Measurements from ENCODE around the gene ZDHHC17. TPM values are rescaled to one million over a fixed set of nuclear protein-coding genes. Genes with fewer than 3 reads are reported as not detected.

ZDHHC17 gene
- polyA plus RNA-seq, 1 experiment = 34.5 TPM

DNA sequence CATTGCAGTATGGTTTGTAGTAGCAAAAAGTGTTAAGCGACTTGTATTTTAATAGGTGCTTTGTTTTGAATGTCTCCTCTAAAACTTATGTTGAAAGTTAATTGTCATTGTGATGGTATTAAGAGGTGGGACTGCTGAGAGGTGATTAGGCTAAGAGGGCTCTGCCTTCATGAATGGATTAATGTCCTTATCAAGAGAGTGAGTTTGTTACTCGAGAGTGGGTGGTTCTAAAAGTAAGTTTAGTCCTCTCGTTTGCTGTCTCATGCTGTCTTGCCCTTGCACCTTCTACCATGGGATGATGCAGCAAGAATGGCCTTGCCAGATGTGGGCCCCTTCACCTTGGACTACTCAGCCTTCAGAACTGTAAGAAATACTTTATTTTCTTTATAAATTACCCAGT, 17.4 kb downstream of the ZDHHC17 start:
- Histone ChIP-seq H3K27me3 (ENCODE audit: control insufficient read depth, insufficient read depth, low read length) (no peaks in the 10 kb centered on the region), H3K36me3 (ENCODE audit: control insufficient read depth, insufficient read depth, low read length) (no peaks in the 10 kb centered on the region), H3K4me3 (ENCODE audit: low read depth, low read length) (no peak overlapping the region)
- TF ChIP-seq, protein P1, sequence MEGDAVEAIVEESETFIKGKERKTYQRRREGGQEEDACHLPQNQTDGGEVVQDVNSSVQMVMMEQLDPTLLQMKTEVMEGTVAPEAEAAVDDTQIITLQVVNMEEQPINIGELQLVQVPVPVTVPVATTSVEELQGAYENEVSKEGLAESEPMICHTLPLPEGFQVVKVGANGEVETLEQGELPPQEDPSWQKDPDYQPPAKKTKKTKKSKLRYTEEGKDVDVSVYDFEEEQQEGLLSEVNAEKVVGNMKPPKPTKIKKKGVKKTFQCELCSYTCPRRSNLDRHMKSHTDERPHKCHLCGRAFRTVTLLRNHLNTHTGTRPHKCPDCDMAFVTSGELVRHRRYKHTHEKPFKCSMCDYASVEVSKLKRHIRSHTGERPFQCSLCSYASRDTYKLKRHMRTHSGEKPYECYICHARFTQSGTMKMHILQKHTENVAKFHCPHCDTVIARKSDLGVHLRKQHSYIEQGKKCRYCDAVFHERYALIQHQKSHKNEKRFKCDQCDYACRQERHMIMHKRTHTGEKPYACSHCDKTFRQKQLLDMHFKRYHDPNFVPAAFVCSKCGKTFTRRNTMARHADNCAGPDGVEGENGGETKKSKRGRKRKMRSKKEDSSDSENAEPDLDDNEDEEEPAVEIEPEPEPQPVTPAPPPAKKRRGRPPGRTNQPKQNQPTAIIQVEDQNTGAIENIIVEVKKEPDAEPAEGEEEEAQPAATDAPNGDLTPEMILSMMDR (IDR thresholded peaks at IDR 0.05; ENCODE audit: insufficient read depth, low read depth, low read length) = no peak
- no peak for DNase-seq (ENCODE audit: low read depth)
- POLR2A ChIA-PET = no interaction called here
- CTCF ChIA-PET = no interaction called here

DNA sequence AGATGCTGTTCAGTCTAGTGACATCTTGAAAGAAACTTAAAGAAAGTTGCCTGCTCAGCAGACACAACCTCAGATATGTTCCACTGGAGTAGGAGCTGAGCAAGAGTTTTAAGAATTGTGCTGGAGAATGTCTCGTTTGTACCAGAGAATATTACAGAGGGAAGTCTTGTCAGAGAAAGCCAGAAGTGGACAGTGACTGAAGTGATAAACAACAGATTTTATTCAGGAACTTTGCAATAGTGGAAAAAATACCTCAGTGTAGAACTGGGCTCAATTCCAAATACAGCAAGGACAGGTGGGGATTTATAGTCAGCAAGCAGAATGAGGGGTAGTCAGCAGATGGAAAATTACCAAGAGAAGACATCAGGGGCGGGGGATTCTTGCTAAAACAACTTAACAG, 18.6 kb downstream of the ZDHHC17 start:
- CTCF ChIA-PET = interaction anchor here (1.0 kb wide), 1 partner anchor 8 kb away, joined by 3 read pairs; no protein-coding TSS in a partner anchor
- POLR2A ChIA-PET = no interaction called here
- TF ChIP-seq, protein P1 (IDR thresholded peaks at IDR 0.05; ENCODE audit: insufficient read depth, low read depth, low read length) = no peak
- Histone ChIP-seq H3K4me3 (ENCODE audit: low read depth, low read length) (no peak overlapping the region), H3K36me3 (ENCODE audit: control insufficient read depth, insufficient read depth, low read length) (no peaks in the 10 kb centered on the region), H3K27me3 (ENCODE audit: control insufficient read depth, insufficient read depth, low read length) (no peaks in the 10 kb centered on the region)
- DNase-seq (ENCODE audit: low read depth) = no peak

DNA sequence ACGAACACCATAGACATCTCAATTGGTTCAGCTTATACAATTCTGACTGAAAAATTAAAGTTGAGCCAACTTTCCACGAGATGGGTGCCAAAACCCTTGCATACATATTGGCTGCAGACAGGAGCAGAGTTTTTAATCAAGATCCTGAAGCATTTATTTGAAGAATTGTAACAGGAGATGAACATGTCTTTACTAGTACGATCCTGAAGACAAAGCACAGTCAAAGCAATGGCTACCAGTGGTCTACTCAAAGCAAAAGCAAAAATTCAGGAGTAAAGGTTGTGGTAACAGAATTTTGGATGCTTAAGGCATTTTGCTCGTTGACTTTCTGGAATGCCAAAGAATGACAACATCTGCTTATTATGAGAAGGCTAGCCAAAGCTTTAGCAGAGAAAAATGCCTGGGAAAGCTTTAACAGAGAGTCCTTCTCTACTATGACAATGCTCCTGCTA, 20.7 kb downstream of the ZDHHC17 start:
- Histone ChIP-seq H3K27me3 (ENCODE audit: control insufficient read depth, insufficient read depth, low read length) (no peaks in the 10 kb centered on the region), H3K4me3 (ENCODE audit: low read depth, low read length) (no peak overlapping the region), H3K36me3 (ENCODE audit: control insufficient read depth, insufficient read depth, low read length) (no peaks in the 10 kb centered on the region)
- POLR2A ChIA-PET = interaction anchor here (0.8 kb wide), 1 partner anchor 100 kb away, joined by 4 read pairs; no protein-coding TSS in a partner anchor
- TF ChIP-seq, protein P1 (IDR thresholded peaks at IDR 0.05; ENCODE audit: insufficient read depth, low read depth, low read length) = no peak
- CTCF ChIA-PET = interaction anchor here (1.2 to 2.1 kb wide), 2 partner anchors 20 to 163 kb away, joined by 4 to 5 read pairs; no protein-coding TSS in a partner anchor
- DNase-seq (ENCODE audit: low read depth) = peak; percentile 52

DNA sequence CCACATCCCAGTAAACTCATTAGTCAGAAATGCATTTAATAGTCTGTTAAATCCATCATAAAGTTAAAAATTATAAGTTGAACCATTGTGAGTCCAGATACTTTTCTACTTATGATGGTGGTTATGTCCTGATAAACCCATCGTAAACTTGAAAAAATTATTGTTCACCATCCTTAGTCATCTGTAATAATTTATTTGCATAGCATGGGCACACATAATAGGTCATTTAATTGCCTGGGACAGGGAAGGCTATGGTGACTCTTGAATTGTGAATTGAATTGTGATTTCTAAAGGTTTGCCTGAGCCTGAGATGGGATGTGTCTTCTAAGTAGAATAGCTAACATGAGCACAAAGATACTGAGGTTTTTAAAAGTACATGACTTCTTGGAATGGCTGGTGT, 21.5 kb downstream of the ZDHHC17 start:
- CTCF ChIA-PET = interaction anchor here (0.6 to 2.1 kb wide), 4 partner anchors 19 to 154 kb away, joined by 3 to 5 read pairs (median 3); no protein-coding TSS in a partner anchor

DNA sequence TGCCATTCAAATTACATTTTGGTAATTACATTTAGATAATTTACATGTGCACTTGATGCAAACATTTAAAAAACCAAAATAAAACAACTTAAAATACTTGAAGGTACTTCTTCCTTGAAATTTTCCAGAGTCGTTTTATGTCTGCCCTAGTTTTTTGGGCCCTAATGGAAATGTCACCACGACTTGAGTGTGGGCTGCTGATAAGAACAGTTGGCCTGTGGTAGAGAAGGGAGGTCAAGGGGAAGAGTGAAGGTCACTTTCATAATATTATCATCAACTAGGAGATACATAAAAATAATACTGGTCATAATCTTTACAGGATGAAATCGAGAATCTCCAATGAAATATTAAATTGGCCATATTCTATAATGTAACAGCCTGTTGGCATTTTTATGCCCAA, 23.1 kb downstream of the ZDHHC17 start:
- H3K4me3 ChIP-seq (ENCODE audit: low read depth, low read length) = no peak overlapping the region
- TF ChIP-seq, protein P1 (IDR thresholded peaks at IDR 0.05; ENCODE audit: insufficient read depth, low read depth, low read length) = no peak
- no peaks in the 10 kb centered on the region for H3K36me3 ChIP-seq (ENCODE audit: control insufficient read depth, insufficient read depth, low read length)
- ChIA-PET POLR2A (no interaction called here), CTCF (no interaction called here)
- no peak for DNase-seq (ENCODE audit: low read depth)
- no peaks in the 10 kb centered on the region for H3K27me3 ChIP-seq (ENCODE audit: control insufficient read depth, insufficient read depth, low read length)

More for the DNA sequence above, 21.5 kb downstream of the ZDHHC17 start:
- no peak overlapping the region for H3K4me3 ChIP-seq (ENCODE audit: low read depth, low read length)
- no peaks in the 10 kb centered on the region for H3K27me3 ChIP-seq (ENCODE audit: control insufficient read depth, insufficient read depth, low read length)
- no peaks in the 10 kb centered on the region for H3K36me3 ChIP-seq (ENCODE audit: control insufficient read depth, insufficient read depth, low read length)
- POLR2A ChIA-PET = interaction anchor here (0.6 kb wide), 1 partner anchor 9 kb away, joined by 3 read pairs; no protein-coding TSS in a partner anchor
- TF ChIP-seq, protein P1 (IDR thresholded peaks at IDR 0.05; ENCODE audit: insufficient read depth, low read depth, low read length) = no peak
- no peak for DNase-seq (ENCODE audit: low read depth)

Measured in BJ (cell line).